Loucy (cell line): ENCODE measurements around the gene KCNJ5.
A peak's percentile ranks its signal among the peaks of the same experiment; 100 is the strongest.

ENCODE experiments used
- EZH2phosphoT487 ChIP-seq: fragments of 200-600 bp; IDR thresholded peaks from 2 replicates; pipeline ENCODE4 v1.6.1; 2018; ENCODE audit warnings: antibody characterized with exemption, mild to moderate bottlenecking, moderate library complexity, borderline replicate concordance
- TF ChIP-seq, protein P1 (sequence below): fragments of 200-600 bp; sonication (generic); conservative IDR thresholded peaks from 2 replicates; pipeline ENCODE4 v1.5.1; 2014; ENCODE audit warnings: mild to moderate bottlenecking, antibody characterized with exemption, low read length

- TF ChIP-seq, protein P1, sequence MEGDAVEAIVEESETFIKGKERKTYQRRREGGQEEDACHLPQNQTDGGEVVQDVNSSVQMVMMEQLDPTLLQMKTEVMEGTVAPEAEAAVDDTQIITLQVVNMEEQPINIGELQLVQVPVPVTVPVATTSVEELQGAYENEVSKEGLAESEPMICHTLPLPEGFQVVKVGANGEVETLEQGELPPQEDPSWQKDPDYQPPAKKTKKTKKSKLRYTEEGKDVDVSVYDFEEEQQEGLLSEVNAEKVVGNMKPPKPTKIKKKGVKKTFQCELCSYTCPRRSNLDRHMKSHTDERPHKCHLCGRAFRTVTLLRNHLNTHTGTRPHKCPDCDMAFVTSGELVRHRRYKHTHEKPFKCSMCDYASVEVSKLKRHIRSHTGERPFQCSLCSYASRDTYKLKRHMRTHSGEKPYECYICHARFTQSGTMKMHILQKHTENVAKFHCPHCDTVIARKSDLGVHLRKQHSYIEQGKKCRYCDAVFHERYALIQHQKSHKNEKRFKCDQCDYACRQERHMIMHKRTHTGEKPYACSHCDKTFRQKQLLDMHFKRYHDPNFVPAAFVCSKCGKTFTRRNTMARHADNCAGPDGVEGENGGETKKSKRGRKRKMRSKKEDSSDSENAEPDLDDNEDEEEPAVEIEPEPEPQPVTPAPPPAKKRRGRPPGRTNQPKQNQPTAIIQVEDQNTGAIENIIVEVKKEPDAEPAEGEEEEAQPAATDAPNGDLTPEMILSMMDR, result peak; percentile 72
- no peak for TF ChIP-seq EZH2phosphoT487
Measured at GRCh38 chr11:128905345-128906184, 14.4 kb downstream of the KCNJ5 start.
